IMR-90 (cell line): Measurements from ENCODE around the gene CTDP1. TPM values are rescaled to one million over a fixed set of nuclear protein-coding genes. Genes with fewer than 3 reads are reported as not detected.

Experiments
- ATAC-seq: fragments of 200-7000 bp; cut with Tn5 transposase; 2 replicates; pipeline ENCODE4 v1.9.1; 2020; ENCODE audit warnings: low read depth, mild to moderate bottlenecking, moderate library complexity
- BruUV-seq: library from RNA; stranded (reverse); fragments of 400-500 nt; replicated peaks from 2 replicates; lab custom pipeline; 2021; lab: Mats Ljungman, UMichigan
- CTCF ChIA-PET: fragments of 300-600 bp; formaldehyde crosslinking; extraction: SDS; loops from one replicate; lab custom pipeline; 2021; ENCODE audit warnings: antibody characterized with exemption; lab: Yijun Ruan, JAX
- POLR2A ChIA-PET: fragments of 300-600 bp; sonication (Branson Sonifier 250); formaldehyde crosslinking; loops from one replicate; lab custom pipeline; 2022; ENCODE audit warnings: antibody characterized with exemption; ENCODE audit not compliant: unreplicated experiment; lab: Charles Lee
- DNase-seq: peaks from one replicate; pipeline ENCODE4 v3.0.0; 2013
- H2AFZ ChIP-seq: replicated peaks from 2 replicates; pipeline ENCODE3; 2013; ENCODE audit warnings: low read length, mild to moderate bottlenecking; ENCODE audit not compliant: poor library complexity
- H2AK5ac ChIP-seq: 2 replicates; pipeline ENCODE4 v1.6.1; 2013; ENCODE audit warnings: low read depth, low read length, inconsistent platforms
- H2AK9ac ChIP-seq: replicated peaks from 2 replicates; pipeline ENCODE3; 2013; ENCODE audit warnings: mild to moderate bottlenecking, low read depth, low read length, moderate library complexity; ENCODE audit not compliant: poor library complexity
- H2BK120ac ChIP-seq: 2 replicates; pipeline ENCODE4 v1.6.1; 2013; ENCODE audit warnings: low read depth, low read length, inconsistent platforms
- H2BK15ac ChIP-seq: 3 replicates; pipeline ENCODE4 v1.6.1; 2013; ENCODE audit warnings: low read depth, low read length, inconsistent platforms
- H2BK20ac ChIP-seq: 2 replicates; pipeline ENCODE4 v1.6.1; 2013; ENCODE audit warnings: low read depth, mild to moderate bottlenecking, inconsistent platforms, low read length, moderate library complexity
- H2BK5ac ChIP-seq: 2 replicates; pipeline ENCODE4 v1.6.1; 2013; ENCODE audit warnings: mild to moderate bottlenecking, low read depth, low read length, inconsistent platforms; ENCODE audit not compliant: poor library complexity, severe bottlenecking
- H3K14ac ChIP-seq: replicated peaks from 2 replicates; pipeline ENCODE4 v1.6.1; 2013; ENCODE audit warnings: low read depth, low read length, inconsistent platforms
- H3K18ac ChIP-seq: 2 replicates; pipeline ENCODE4 v1.6.1; 2013; ENCODE audit warnings: low read depth, low read length, control low read depth
- H3K23ac ChIP-seq: 2 replicates; pipeline ENCODE4 v1.6.1; 2013; ENCODE audit warnings: low read depth, low read length, inconsistent platforms
- H3K27ac ChIP-seq: 2 replicates; pipeline ENCODE4 v1.5.1; 2013; ENCODE audit warnings: mild to moderate bottlenecking, control low read depth, low read length; ENCODE audit not compliant: insufficient read depth
- H3K27me3 ChIP-seq: 2 replicates; pipeline ENCODE4 v1.6.1; 2013; ENCODE audit warnings: low read length; ENCODE audit not compliant: control insufficient read depth, insufficient read depth
- H3K36me3 ChIP-seq: 2 replicates; pipeline ENCODE4 v1.6.1; 2013; ENCODE audit warnings: low read length, mixed read lengths; ENCODE audit not compliant: control insufficient read depth, insufficient read depth
- H3K4ac ChIP-seq: 2 replicates; pipeline ENCODE4 v1.6.1; 2013; ENCODE audit warnings: low read depth, low read length, inconsistent platforms
- H3K4me1 ChIP-seq: 2 replicates; pipeline ENCODE4 v1.6.1; 2013; ENCODE audit warnings: low read length, mixed read lengths; ENCODE audit not compliant: control insufficient read depth, insufficient read depth
- H3K4me2 ChIP-seq: 2 replicates; pipeline ENCODE4 v1.6.1; 2013; ENCODE audit warnings: low read depth, mild to moderate bottlenecking, control low read depth, low read length, moderate library complexity
- H3K4me3 ChIP-seq: 2 replicates; pipeline ENCODE4 v1.5.1; 2013; ENCODE audit warnings: low read depth, mild to moderate bottlenecking, control low read depth, low read length, moderate library complexity; ENCODE audit not compliant: insufficient read depth
- H3K56ac ChIP-seq: 2 replicates; pipeline ENCODE4 v1.6.1; 2013; ENCODE audit warnings: low read length, inconsistent platforms; ENCODE audit not compliant: insufficient read depth; ENCODE audit errors: extremely low read depth
- H3K79me1 ChIP-seq, 2 experiments: 2 replicates each; pipeline ENCODE4 v1.6.1; 2013; ENCODE audit warnings: low read length in 2 of 2, inconsistent platforms in 1 of 2, low read depth in 1 of 2
- H3K9ac ChIP-seq: 2 replicates; pipeline ENCODE4 v1.6.1; 2013; ENCODE audit warnings: low read depth, low read length, control low read depth
- H3K9me1 ChIP-seq: 2 replicates; pipeline ENCODE4 v1.6.1; 2013; ENCODE audit warnings: low read length, inconsistent platforms; ENCODE audit not compliant: insufficient read depth
- H3K9me3 ChIP-seq: 2 replicates; pipeline ENCODE4 v1.6.1; 2013; ENCODE audit warnings: low read length; ENCODE audit not compliant: control insufficient read depth, insufficient read depth
- H4K20me1 ChIP-seq: 2 replicates; pipeline ENCODE4 v1.6.1; 2013; ENCODE audit warnings: low read length, inconsistent platforms; ENCODE audit not compliant: insufficient read depth
- H4K5ac ChIP-seq: 2 replicates; pipeline ENCODE4 v1.6.1; 2013; ENCODE audit warnings: mild to moderate bottlenecking, low read depth, low read length, control low read depth
- H4K8ac ChIP-seq, 2 experiments: 2 replicates each; pipeline ENCODE4 v1.6.1; 2013; ENCODE audit warnings: low read depth in 2 of 2, low read length in 2 of 2, control low read depth in 1 of 2, inconsistent platforms in 1 of 2
- H4K91ac ChIP-seq: 2 replicates; pipeline ENCODE4 v1.6.1; 2013; ENCODE audit warnings: low read depth, low read length, inconsistent platforms; ENCODE audit not compliant: insufficient read depth
- MAZ ChIP-seq: IDR thresholded peaks from 2 replicates; pipeline ENCODE4 v1.6.1; 2012; ENCODE audit warnings: low read depth, mild to moderate bottlenecking, low read length, improper control_type of control experiment, moderate library complexity, borderline replicate concordance
- NFE2L2 ChIP-seq: fragments of 150-350 bp; IDR thresholded peaks from 2 replicates; pipeline ENCODE4 v1.6.1; 2016; ENCODE audit warnings: low read depth, mild to moderate bottlenecking, low read length
- RAD21 ChIP-seq: IDR thresholded peaks from 2 replicates; pipeline ENCODE4 v1.6.1; 2012; ENCODE audit warnings: low read length, improper control_type of control experiment
- RCOR1 ChIP-seq: IDR thresholded peaks from 2 replicates; pipeline ENCODE4 v1.6.1; 2012; ENCODE audit warnings: mild to moderate bottlenecking, low read length, improper control_type of control experiment; ENCODE audit not compliant: insufficient replicate concordance
- RFX5 ChIP-seq: IDR thresholded peaks from 2 replicates; pipeline ENCODE4 v1.8.0; 2012; ENCODE audit warnings: low read depth, mild to moderate bottlenecking, low read length, moderate library complexity
- WGBS, 2 experiments: methylation state at CpG; one replicate each; pipeline versions ENCODE4 v1.1.5 to v1.1.7; 2013; ENCODE audit warnings: missing lambda C conversion rate in 2 of 2; ENCODE audit not compliant: insufficient read length in 1 of 2; ENCODE audit errors: extremely low coverage in 2 of 2; 5-methylcytosine and 5-hydroxymethylcytosine counted together
- dilution Hi-C: fragments of 300-500 bp; cut with HindIII; formaldehyde crosslinking; loops from one replicate; pipeline ENCODE4 v1.14.3; 2018; ENCODE audit warnings: low sequenced_read_pairs; ENCODE audit not compliant: unreplicated experiment
- in situ Hi-C: fragments of 300-500 bp; cut with MboI; formaldehyde crosslinking; loops from 3 replicates; pipeline ENCODE4 v1.14.3; 2019; ENCODE audit warnings: low sequenced_read_pairs, inconsistent platforms, mixed read lengths
- intact Hi-C: fragments of 100-400 bp; cut with micrococcal nuclease; formaldehyde crosslinking; loops from 2 replicates; pipeline ENCODE4 v1.10.0; 2022
- polyA plus RNA-seq, 3 experiments: library from polyadenylated mRNA; depleted of rRNA; stranded (reverse); fragments of >200 nt; gene quantifications; 2 replicates each; pipeline ENCODE4 v1.2.3, GENCODE V29; 2012; ENCODE audit warnings: low replicate concordance in 1 of 3
- total RNA-seq: library from RNA; depleted of rRNA; stranded (reverse); fragments of >200 nt; gene quantifications from 2 replicates; pipeline ENCODE4 v1.2.3, GENCODE V29; 2012
- TF ChIP-seq, protein P1 (sequence below): conservative IDR thresholded peaks from 2 replicates; pipeline ENCODE4 v1.5.1; 2012; ENCODE audit warnings: mild to moderate bottlenecking, low read depth, low read length, improper control_type of control experiment
- TF ChIP-seq, protein P2 (sequence below): fragments of 150-350 bp; IDR thresholded peaks from 2 replicates; pipeline ENCODE4 v1.6.1; 2016; ENCODE audit warnings: low read depth, mild to moderate bottlenecking, low read length, moderate library complexity, borderline replicate concordance

The CTDP1 gene
- total and polyA plus RNA-seq, 2 of the 4 experiments (the other 2 are of a cell fraction), result 13.4 to 17.6 TPM

DNA sequence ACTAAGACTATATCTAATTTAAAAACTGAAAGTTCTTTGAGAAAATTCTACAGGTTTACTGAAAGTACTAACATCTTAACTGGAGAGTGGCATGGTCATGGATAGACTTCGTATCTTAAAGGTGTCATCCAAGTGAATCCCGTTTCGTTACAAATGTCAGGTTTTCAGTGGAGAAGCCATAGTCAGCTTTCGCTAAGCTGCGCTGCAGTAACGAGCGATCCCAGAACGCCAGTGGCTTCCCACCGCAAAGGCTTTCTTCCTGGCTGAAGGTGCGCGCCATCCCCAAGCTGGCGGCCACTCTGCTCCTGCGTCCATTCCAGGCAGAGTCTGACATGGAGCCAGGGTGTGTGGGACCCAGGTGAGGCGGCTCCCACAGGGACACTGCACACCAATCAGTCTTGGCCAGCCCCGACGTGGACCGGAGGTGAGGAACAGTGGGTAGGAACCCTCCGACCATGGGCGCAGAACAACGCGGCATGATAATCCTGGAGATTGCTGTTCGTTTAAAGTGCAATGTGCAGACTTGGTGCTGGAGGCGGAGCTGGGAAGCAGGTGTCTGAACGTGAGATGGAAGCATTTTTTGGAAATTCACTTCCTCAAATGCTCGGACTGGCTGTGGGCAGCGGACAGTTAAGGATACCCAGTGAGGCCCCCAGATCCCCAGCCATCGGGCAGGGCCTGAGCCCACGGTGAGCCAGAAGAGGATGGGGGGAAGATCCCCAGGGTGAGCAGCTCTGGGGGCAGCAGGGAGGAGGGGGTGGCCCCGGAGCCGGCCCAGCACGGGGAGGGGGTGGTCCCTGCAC, 90.3 kb downstream of the CTDP1 start:
- BruUV-seq, result no TSS peak
- intact Hi-C loops, result no loop called here

More for the DNA sequence above, 90.3 kb downstream of the CTDP1 start:
- TF ChIP-seq, protein P1, sequence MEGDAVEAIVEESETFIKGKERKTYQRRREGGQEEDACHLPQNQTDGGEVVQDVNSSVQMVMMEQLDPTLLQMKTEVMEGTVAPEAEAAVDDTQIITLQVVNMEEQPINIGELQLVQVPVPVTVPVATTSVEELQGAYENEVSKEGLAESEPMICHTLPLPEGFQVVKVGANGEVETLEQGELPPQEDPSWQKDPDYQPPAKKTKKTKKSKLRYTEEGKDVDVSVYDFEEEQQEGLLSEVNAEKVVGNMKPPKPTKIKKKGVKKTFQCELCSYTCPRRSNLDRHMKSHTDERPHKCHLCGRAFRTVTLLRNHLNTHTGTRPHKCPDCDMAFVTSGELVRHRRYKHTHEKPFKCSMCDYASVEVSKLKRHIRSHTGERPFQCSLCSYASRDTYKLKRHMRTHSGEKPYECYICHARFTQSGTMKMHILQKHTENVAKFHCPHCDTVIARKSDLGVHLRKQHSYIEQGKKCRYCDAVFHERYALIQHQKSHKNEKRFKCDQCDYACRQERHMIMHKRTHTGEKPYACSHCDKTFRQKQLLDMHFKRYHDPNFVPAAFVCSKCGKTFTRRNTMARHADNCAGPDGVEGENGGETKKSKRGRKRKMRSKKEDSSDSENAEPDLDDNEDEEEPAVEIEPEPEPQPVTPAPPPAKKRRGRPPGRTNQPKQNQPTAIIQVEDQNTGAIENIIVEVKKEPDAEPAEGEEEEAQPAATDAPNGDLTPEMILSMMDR, result no peak
- TF ChIP-seq RFX5 (no peak), RCOR1 (no peak), NFE2L2 (no peak), MAZ (no peak), RAD21 (no peak)
- TF ChIP-seq, protein P2, sequence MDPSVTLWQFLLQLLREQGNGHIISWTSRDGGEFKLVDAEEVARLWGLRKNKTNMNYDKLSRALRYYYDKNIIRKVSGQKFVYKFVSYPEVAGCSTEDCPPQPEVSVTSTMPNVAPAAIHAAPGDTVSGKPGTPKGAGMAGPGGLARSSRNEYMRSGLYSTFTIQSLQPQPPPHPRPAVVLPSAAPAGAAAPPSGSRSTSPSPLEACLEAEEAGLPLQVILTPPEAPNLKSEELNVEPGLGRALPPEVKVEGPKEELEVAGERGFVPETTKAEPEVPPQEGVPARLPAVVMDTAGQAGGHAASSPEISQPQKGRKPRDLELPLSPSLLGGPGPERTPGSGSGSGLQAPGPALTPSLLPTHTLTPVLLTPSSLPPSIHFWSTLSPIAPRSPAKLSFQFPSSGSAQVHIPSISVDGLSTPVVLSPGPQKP, result no peak
- no peak for ATAC-seq
- ChIA-PET CTCF (no interaction called here), POLR2A (no interaction called here)
- Histone ChIP-seq H3K4me3 (no peak overlapping the region), H3K9ac (no peak overlapping the region), H3K4me1 (peaks cover 3% of the 10 kb centered on the region; the same call in 1 of the 2 replicates), H3K56ac (no peak overlapping the region), H2BK15ac (no peak overlapping the region), H3K4ac (no peak overlapping the region), H2BK120ac (no peak overlapping the region), H4K8ac (no peak overlapping the region), H2BK5ac (no peak overlapping the region), H3K9me1 (no peaks in the 10 kb centered on the region), H3K36me3 (no peaks in the 10 kb centered on the region), H3K18ac (no peak overlapping the region), H2AK5ac (no peak overlapping the region), H2BK20ac (no peak overlapping the region), H4K5ac (no peak overlapping the region), H4K20me1 (no peaks in the 10 kb centered on the region), H3K9me3 (peaks cover 20% of the 10 kb centered on the region), H3K14ac (no peak overlapping the region), H3K79me1 (no peaks in the 10 kb centered on the region), H3K27me3 (peaks cover 24% of the 10 kb centered on the region; the same call in 1 of the 2 replicates), H3K23ac (no peak overlapping the region), H3K4me2 (no peak overlapping the region), H2AFZ (no peak overlapping the region), H2AK9ac (no peak overlapping the region), H4K91ac (no peak overlapping the region), H3K27ac (no peak overlapping the region)
- WGBS, 2 experiments, result 78% methylated on average over 19 of the region's 31 CpGs; no CpG with 5 or more reads in 1 of the 2 experiments
- dilution Hi-C loops (no loop called here), in situ Hi-C loops (no loop called here)
- DNase-seq, result no peak
